Keratinocyte (primary cell): ENCODE data around the gene AK2.

Experiments
- EZH2 ChIP-seq: IDR thresholded peaks from one replicate; pipeline ENCODE4 v1.6.1; 2012; ENCODE audit warnings: inconsistent platforms, mild to moderate bottlenecking, low read length, moderate library complexity
- TF ChIP-seq, protein P1 (sequence below), 3 experiments: IDR thresholded peaks in 1 of 3; conservative IDR thresholded peaks in 1 of 3; optimal IDR thresholded peaks in 1 of 3; 2 replicates in 2 of 3; 3 replicates in 1 of 3; pipeline versions ENCODE3 to v1.5.1; 2011; ENCODE audit warnings: low read length in 3 of 3, mild to moderate bottlenecking in 3 of 3, moderate library complexity in 2 of 3, control low read depth in 1 of 3, inconsistent platforms in 1 of 3; ENCODE audit not compliant: insufficient read depth in 2 of 3; ENCODE audit errors: extremely low read depth in 1 of 3

DNA sequence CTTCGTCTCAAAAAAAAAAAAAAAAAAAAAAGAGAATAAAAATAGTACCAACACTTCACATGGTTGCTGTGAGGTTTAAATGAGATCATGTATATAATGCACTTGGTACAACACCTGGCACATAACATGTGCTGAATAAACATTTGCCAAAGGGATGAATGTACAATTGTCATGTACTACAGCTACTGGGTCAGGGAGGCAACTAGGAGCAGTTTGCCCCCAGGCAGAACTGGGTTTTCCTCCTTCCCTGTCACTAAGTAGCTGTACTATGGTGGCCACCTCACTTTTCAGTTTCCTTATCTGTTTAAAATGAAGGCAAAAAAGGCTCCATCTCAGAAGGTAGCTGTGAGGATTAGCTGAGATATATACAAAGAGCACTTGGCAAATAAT is 11.5 kb downstream of the AK2 start:
- TF ChIP-seq, protein P1, sequence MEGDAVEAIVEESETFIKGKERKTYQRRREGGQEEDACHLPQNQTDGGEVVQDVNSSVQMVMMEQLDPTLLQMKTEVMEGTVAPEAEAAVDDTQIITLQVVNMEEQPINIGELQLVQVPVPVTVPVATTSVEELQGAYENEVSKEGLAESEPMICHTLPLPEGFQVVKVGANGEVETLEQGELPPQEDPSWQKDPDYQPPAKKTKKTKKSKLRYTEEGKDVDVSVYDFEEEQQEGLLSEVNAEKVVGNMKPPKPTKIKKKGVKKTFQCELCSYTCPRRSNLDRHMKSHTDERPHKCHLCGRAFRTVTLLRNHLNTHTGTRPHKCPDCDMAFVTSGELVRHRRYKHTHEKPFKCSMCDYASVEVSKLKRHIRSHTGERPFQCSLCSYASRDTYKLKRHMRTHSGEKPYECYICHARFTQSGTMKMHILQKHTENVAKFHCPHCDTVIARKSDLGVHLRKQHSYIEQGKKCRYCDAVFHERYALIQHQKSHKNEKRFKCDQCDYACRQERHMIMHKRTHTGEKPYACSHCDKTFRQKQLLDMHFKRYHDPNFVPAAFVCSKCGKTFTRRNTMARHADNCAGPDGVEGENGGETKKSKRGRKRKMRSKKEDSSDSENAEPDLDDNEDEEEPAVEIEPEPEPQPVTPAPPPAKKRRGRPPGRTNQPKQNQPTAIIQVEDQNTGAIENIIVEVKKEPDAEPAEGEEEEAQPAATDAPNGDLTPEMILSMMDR (optimal IDR thresholded peaks at IDR 0.05 in 1 of 3, IDR thresholded peaks at IDR 0.05 in 1 of 3, conservative IDR thresholded peaks at IDR 0.05 in 1 of 3; ENCODE audit: extremely low read depth in 1 of 3, insufficient read depth in 2 of 3, low read length in 3 of 3), result no peak
- no peak for TF ChIP-seq EZH2
